GM12874 (cell line): ENCODE data around the gene SPTBN5.

ENCODE experiments used
- CTCF ChIP-seq: IDR thresholded peaks from 2 replicates; pipeline ENCODE4 v1.5.1; 2011; ENCODE audit warnings: low read depth, mild to moderate bottlenecking, control low read depth, low read length, moderate library complexity; ENCODE audit not compliant: insufficient read depth

SPTBN5 gene

GRCh38 chr15:41932101-41932500, 38.2 kb upstream of the SPTBN5 start:
- TF ChIP-seq CTCF = no peak

GRCh38 chr15:41930867-41931222, 37.0 kb upstream of the SPTBN5 start:
- no peak for TF ChIP-seq CTCF

GRCh38 chr15:41930221-41930866, 36.5 kb upstream of the SPTBN5 start:
- no peak for TF ChIP-seq CTCF

- TF ChIP-seq CTCF = no peak
Measured at GRCh38 chr15:41928637-41929620, 35.1 kb upstream of the SPTBN5 start.

- TF ChIP-seq CTCF = no peak
Measured at GRCh38 chr15:41928100-41928499, 34.2 kb upstream of the SPTBN5 start.

GRCh38 chr15:41927536-41927935, 33.7 kb upstream of the SPTBN5 start:
- no peak for TF ChIP-seq CTCF

- TF ChIP-seq CTCF = no peak
Measured at GRCh38 chr15:41926185-41927056, 32.6 kb upstream of the SPTBN5 start.
